GM12878 (cell line): ENCODE measurements around the gene EIF5. TPM values are rescaled to one million over a fixed set of nuclear protein-coding genes. Genes with fewer than 3 reads are reported as not detected.

ENCODE experiments used
- ATAC-seq: fragments of 200-7000 bp; cut with Tn5 transposase; 3 replicates; pipeline ENCODE4 v1.9.1; 2020; ENCODE audit warnings: mild to moderate bottlenecking, moderate library complexity
- BruUV-seq: library from RNA; stranded (reverse); fragments of 400-500 nt; replicated peaks from 2 replicates; lab custom pipeline; 2021; lab: Mats Ljungman, UMichigan
- CTCF ChIA-PET: fragments of 300-600 bp; sonication (Branson Sonifier 250); formaldehyde crosslinking; extraction: SDS; loops from one replicate; lab custom pipeline; 2021; ENCODE audit warnings: inconsistent platforms; lab: Yijun Ruan, JAX
- POLR2A ChIA-PET: fragments of 350-600 bp; formaldehyde crosslinking; extraction: SDS; loops from one replicate; lab custom pipeline; 2021; ENCODE audit warnings: inconsistent platforms; lab: Charles Lee
- RAD21 ChIA-PET: fragments of 300-600 bp; sonication (Branson Sonifier 250); formaldehyde crosslinking; loops from one replicate; lab custom pipeline; 2023; ENCODE audit warnings: antibody characterized with exemption; ENCODE audit not compliant: unreplicated experiment; lab: Charles Lee
- SMC1A ChIA-PET: fragments of 300-600 bp; sonication (Branson Sonifier 250); formaldehyde crosslinking; loops from one replicate; lab custom pipeline; 2023; ENCODE audit not compliant: unreplicated experiment, uncharacterized antibody; lab: Charles Lee
- DNase-seq: peaks from one replicate; pipeline ENCODE4 v3.0.0-alpha.2; 2011; ENCODE audit warnings: low read depth, low spot score
- FAIRE-seq: peaks from 3 replicates; lab custom pipeline; 2011; peaks lifted over from hg19 to GRCh38; lab: Jason Lieb, UNC
- H2AFZ ChIP-seq: 2 replicates; pipeline ENCODE4 v1.6.0; 2011; ENCODE audit warnings: low read depth, low read length, control low read depth; ENCODE audit not compliant: control insufficient read depth
- H3K27ac ChIP-seq: 2 replicates; pipeline ENCODE4 v1.5.1; 2011; ENCODE audit warnings: control low read depth; ENCODE audit not compliant: control insufficient read depth, insufficient read depth
- H3K27me3 ChIP-seq, 2 experiments: replicated peaks in 1 of 2; 2 replicates each; pipeline versions ENCODE4 v1.6.0 to v1.6.1; 2011; ENCODE audit warnings: low read length in 1 of 2; ENCODE audit not compliant: control insufficient read depth in 2 of 2, insufficient read depth in 2 of 2
- H3K36me3 ChIP-seq, 2 experiments: 2 replicates each; pipeline ENCODE4 v1.5.1; 2011; ENCODE audit warnings: low read length in 1 of 2; ENCODE audit not compliant: control insufficient read depth in 2 of 2, insufficient read depth in 2 of 2
- H3K4me1 ChIP-seq: 2 replicates; pipeline ENCODE4 v1.6.1; 2011; ENCODE audit warnings: mild to moderate bottlenecking, low read length, moderate library complexity, mixed read lengths; ENCODE audit not compliant: control insufficient read depth, insufficient read depth
- H3K4me2 ChIP-seq: 2 replicates; pipeline ENCODE4 v1.6.0; 2011; ENCODE audit warnings: control low read depth; ENCODE audit not compliant: control insufficient read depth, insufficient read depth
- H3K4me3 ChIP-seq: fragments of 200-600 bp; sonication (generic); 2 replicates; pipeline ENCODE4 v1.5.1; 2016
- H3K79me2 ChIP-seq: 2 replicates; pipeline ENCODE4 v1.6.0; 2011; ENCODE audit warnings: low read length; ENCODE audit not compliant: control insufficient read depth, insufficient read depth
- H3K9ac ChIP-seq: 2 replicates; pipeline ENCODE4 v1.8.0; 2011; ENCODE audit warnings: low read length, control low read depth, mixed read lengths; ENCODE audit not compliant: control insufficient read depth, insufficient read depth
- H3K9me3 ChIP-seq: replicated peaks from 3 replicates; pipeline ENCODE4 v1.5.1; 2011; ENCODE audit warnings: mild to moderate bottlenecking, low read length; ENCODE audit not compliant: control insufficient read depth, insufficient read depth
- H4K20me1 ChIP-seq: 2 replicates; pipeline ENCODE4 v1.6.0; 2011; ENCODE audit not compliant: control insufficient read depth, insufficient read depth
- MTA2 ChIP-seq: fragments of 450-650 bp; IDR thresholded peaks from 2 replicates; pipeline ENCODE4 v1.6.1; 2016; ENCODE audit warnings: low read depth, mild to moderate bottlenecking, moderate library complexity
- NRF1 ChIP-seq: conservative IDR thresholded peaks from 2 replicates; pipeline ENCODE4 v1.6.1; 2011; ENCODE audit warnings: mild to moderate bottlenecking, low read depth, low read length, improper control_type of control experiment
- POLR2A ChIP-seq: IDR thresholded peaks from 2 replicates; pipeline ENCODE4 v1.6.1; 2011; ENCODE audit warnings: low read depth, mild to moderate bottlenecking, low read length
- TCF12 ChIP-seq: IDR thresholded peaks from 2 replicates; pipeline ENCODE4 v1.6.1; 2011; ENCODE audit warnings: low read depth, mild to moderate bottlenecking, low read length
- ZNF207 ChIP-seq: fragments of 450-650 bp; IDR thresholded peaks from 2 replicates; pipeline ENCODE4 v1.6.1; 2014; ENCODE audit warnings: antibody characterized with exemption, mild to moderate bottlenecking, borderline replicate concordance
- WGBS: methylation state at CpG from one replicate; pipeline ENCODE4 v1.1.6; 2016; ENCODE audit warnings: low lambda C conversion rate; ENCODE audit not compliant: insufficient replicate concordance, insufficient coverage; ENCODE audit errors: missing lambda C conversion rate; 5-methylcytosine and 5-hydroxymethylcytosine counted together
- in situ Hi-C: fragments of 300-500 bp; cut with MboI; formaldehyde crosslinking; loops from 9 replicates; pipeline ENCODE4 v1.14.3; 2018; ENCODE audit warnings: mixed read lengths
- intact Hi-C: fragments of 100-400 bp; cut with micrococcal nuclease; formaldehyde crosslinking; loops from one replicate; pipeline ENCODE4 v1.14.2; 2022; ENCODE audit not compliant: unreplicated experiment
- polyA plus RNA-seq, 11 experiments: library from polyadenylated mRNA; depleted of rRNA in 4 of 11; unstranded in 6 of 11; stranded (reverse) in 5 of 11; fragments of >200 nt; fragmentation: Nextera tagmentation in 4 of 11; fragmentation: Illumina TruSeq in 1 of 11; extraction: Ambion mirVana in 4 of 11; extraction: Trizol in 1 of 11; gene quantifications; 1 replicate in 1 of 11; 2 replicates in 10 of 11; pipeline versions ENCODE4 v1.2.1 to v1.2.3, GENCODE V29; 2011 to 2016; ENCODE audit warnings: inconsistent platforms in 2 of 11, missing spikeins in 2 of 11, low read depth in 1 of 11
- total RNA-seq, 4 experiments: library from RNA; depleted of rRNA in 3 of 4; stranded (reverse); fragments of >200 nt in 3 of 4; fragmentation: Illumina TruSeq in 1 of 4; extraction: Trizol in 1 of 4; gene quantifications; 2 replicates each; pipeline versions ENCODE4 v1.2.1 to v1.2.3, GENCODE V29; 2013 to 2021
- TF ChIP-seq, protein P1 (sequence below): IDR thresholded peaks from 2 replicates; pipeline ENCODE4 v1.6.1; 2012; ENCODE audit warnings: mild to moderate bottlenecking, low read depth, low read length
- TF ChIP-seq, protein P2 (sequence below): fragments of 450-650 bp; conservative IDR thresholded peaks from 2 replicates; pipeline ENCODE4 v1.6.1; 2017; ENCODE audit warnings: mild to moderate bottlenecking, moderate library complexity

EIF5 gene
- total and polyA plus RNA-seq, 10 of the 15 experiments (the other 5 are each of a cell fraction or from before 2014, with no cell fraction given), result 51.2 to 360 (median 115) TPM

DNA sequence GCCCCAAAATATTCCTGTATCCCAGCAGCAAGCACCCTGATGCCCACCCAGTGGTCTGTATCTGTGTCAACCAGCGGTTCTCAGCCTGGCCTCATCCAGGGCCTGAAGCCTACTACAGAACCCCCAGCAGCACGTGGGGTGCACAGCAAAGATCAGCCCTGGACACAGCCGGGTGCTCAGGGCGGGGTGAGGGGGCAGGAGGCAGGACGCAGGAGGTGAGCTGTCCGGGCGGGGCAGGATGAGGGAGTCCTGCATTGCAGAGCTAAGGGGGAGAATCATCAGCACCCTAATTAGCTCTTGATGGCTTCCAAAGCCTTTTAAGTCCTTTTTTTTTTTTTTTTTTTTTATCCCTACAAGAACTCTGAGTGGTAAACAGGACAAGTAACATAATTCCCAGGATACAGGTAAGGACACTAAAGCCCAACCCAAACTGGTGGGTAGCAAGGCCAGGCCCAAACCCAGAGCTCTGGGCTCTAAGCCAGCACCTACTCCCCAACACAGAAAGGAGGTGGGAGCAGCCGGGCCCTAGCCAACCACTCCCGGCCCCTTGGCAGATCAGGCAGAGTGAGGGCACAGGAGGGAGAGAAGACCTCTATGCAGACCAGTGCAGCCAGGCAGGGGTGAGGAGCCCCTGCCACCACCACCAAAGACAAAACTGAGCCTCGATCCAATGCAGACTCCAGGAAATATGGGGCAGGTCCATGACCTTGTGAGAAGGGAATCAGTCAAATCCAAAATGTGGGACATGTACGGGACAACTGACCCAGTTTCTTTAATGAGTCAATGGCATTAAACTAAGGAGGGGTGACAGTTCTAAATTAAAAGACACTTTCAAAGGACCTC, 32.3 kb upstream of the EIF5 start (continued):
- TF ChIP-seq, protein P1, sequence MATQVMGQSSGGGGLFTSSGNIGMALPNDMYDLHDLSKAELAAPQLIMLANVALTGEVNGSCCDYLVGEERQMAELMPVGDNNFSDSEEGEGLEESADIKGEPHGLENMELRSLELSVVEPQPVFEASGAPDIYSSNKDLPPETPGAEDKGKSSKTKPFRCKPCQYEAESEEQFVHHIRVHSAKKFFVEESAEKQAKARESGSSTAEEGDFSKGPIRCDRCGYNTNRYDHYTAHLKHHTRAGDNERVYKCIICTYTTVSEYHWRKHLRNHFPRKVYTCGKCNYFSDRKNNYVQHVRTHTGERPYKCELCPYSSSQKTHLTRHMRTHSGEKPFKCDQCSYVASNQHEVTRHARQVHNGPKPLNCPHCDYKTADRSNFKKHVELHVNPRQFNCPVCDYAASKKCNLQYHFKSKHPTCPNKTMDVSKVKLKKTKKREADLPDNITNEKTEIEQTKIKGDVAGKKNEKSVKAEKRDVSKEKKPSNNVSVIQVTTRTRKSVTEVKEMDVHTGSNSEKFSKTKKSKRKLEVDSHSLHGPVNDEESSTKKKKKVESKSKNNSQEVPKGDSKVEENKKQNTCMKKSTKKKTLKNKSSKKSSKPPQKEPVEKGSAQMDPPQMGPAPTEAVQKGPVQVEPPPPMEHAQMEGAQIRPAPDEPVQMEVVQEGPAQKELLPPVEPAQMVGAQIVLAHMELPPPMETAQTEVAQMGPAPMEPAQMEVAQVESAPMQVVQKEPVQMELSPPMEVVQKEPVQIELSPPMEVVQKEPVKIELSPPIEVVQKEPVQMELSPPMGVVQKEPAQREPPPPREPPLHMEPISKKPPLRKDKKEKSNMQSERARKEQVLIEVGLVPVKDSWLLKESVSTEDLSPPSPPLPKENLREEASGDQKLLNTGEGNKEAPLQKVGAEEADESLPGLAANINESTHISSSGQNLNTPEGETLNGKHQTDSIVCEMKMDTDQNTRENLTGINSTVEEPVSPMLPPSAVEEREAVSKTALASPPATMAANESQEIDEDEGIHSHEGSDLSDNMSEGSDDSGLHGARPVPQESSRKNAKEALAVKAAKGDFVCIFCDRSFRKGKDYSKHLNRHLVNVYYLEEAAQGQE, result no peak

DNA sequence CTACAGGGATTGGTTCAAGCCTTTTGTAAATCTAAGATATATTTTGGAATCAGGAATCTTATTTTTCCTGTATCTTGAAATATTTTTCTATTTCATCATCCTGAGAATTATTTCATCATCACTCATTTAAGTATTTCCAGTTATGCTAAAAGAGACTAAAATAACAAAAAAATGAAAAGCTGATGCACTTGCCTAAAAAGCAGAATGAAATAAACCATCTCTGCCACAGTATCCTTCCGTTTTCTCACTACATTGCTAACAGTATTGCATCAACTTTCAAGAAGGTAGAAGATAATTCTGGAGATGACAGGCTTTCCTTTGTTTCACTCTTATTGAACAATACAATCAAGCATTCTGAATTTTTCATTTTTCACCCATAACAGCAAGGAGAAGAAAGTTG, 31.1 kb upstream of the EIF5 start:
- no peaks in the 10 kb centered on the region for H3K4me1 ChIP-seq
- no peaks in the 10 kb centered on the region for H3K36me3 ChIP-seq
- TF ChIP-seq ZNF207 (no peak), TCF12 (no peak), MTA2 (no peak), NRF1 (no peak), POLR2A (no peak)
- TF ChIP-seq, protein P2, sequence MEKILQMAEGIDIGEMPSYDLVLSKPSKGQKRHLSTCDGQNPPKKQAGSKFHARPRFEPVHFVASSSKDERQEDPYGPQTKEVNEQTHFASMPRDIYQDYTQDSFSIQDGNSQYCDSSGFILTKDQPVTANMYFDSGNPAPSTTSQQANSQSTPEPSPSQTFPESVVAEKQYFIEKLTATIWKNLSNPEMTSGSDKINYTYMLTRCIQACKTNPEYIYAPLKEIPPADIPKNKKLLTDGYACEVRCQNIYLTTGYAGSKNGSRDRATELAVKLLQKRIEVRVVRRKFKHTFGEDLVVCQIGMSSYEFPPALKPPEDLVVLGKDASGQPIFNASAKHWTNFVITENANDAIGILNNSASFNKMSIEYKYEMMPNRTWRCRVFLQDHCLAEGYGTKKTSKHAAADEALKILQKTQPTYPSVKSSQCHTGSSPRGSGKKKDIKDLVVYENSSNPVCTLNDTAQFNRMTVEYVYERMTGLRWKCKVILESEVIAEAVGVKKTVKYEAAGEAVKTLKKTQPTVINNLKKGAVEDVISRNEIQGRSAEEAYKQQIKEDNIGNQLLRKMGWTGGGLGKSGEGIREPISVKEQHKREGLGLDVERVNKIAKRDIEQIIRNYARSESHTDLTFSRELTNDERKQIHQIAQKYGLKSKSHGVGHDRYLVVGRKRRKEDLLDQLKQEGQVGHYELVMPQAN, result no peak
- H2AFZ ChIP-seq, result no peak overlapping the region
- WGBS, result 30% methylated on average over 1 of the region's 1 CpG
- ChIA-PET CTCF (interaction anchor here (0.9 kb wide), 1 partner anchor 198 kb away, joined by 5 read pairs; no protein-coding TSS in a partner anchor), RAD21 (no interaction called here), SMC1A (no interaction called here), POLR2A (no interaction called here)
- H3K27me3 ChIP-seq, result no peaks in the 10 kb centered on the region
- ATAC-seq (no peak), FAIRE-seq (no peak), DNase-seq (no peak)
- H3K9ac ChIP-seq, result no peak overlapping the region
- H3K79me2 ChIP-seq, result no peaks in the 10 kb centered on the region
- H3K4me3 ChIP-seq, result no peak overlapping the region
- BruUV-seq, result no TSS peak
- intact Hi-C loops (no loop called here), in situ Hi-C loops (no loop called here)
- H3K9me3 ChIP-seq, result no peaks in the 10 kb centered on the region; the same call in 2 of the 3 replicates
- no peak overlapping the region for H3K27ac ChIP-seq
- H3K4me2 ChIP-seq, result no peak overlapping the region
- no peaks in the 10 kb centered on the region for H4K20me1 ChIP-seq
